ENCODE data around the gene OTOF. TPM values are rescaled to one million over a fixed set of nuclear protein-coding genes. Genes with fewer than 3 reads are reported as not detected.

The OTOF gene
- total RNA-seq, 2 donors from 2014 or later, result 0.26 TPM; not detected in 1

GRCh38 chr2:26449278-26450030 is 28.5 kb downstream of the OTOF start:
- Histone ChIP-seq H3K36me3 (replicated peaks in 1 of 2; ENCODE audit: insufficient read depth in 1 of 2, low read depth in 2 of 2) (no peaks in the 10 kb centered on the region), H3K9me3 (no peaks in the 10 kb centered on the region), H3K27me3 (no peaks in the 10 kb centered on the region), H3K4me1 (no peaks in the 10 kb centered on the region), H3K27ac (no peak overlapping the region), H3K4me3 (no peak overlapping the region)
- no peak for TF ChIP-seq POLR2A (IDR thresholded peaks at IDR 0.05)
- TF ChIP-seq CTCF (IDR thresholded peaks at IDR 0.05), result no peak
- DNase-seq (no peak), ATAC-seq (no peak)
- intact Hi-C loops (cut with DNase I), result no loop called here
- WGBS, 2 donors, result 92 to 93% methylated on average over 10 of the region's 10 CpGs

- intact Hi-C loops (cut with DNase I), result no loop called here
- no peak for DNase-seq
These were observed 29.3 kb downstream of the OTOF start for GRCh38 chr2:26448651-26449050.

GRCh38 chr2:26444236-26444635 is 33.7 kb downstream of the OTOF start:
- ATAC-seq, result no peak
- Histone ChIP-seq H3K4me3 (no peak overlapping the region), H3K4me1 (no peaks in the 10 kb centered on the region), H3K27me3 (no peaks in the 10 kb centered on the region), H3K36me3 (replicated peaks in 1 of 2; ENCODE audit: insufficient read depth in 1 of 2, low read depth in 2 of 2) (no peaks in the 10 kb centered on the region), H3K27ac (no peak overlapping the region), H3K9me3 (no peaks in the 10 kb centered on the region)
- no peak for DNase-seq
- 71 to 79% methylated on average over 7 of the region's 7 CpGs for WGBS, 2 donors
- intact Hi-C loops (cut with DNase I), result no loop called here
- TF ChIP-seq POLR2A (IDR thresholded peaks at IDR 0.05) (no peak), CTCF (IDR thresholded peaks at IDR 0.05) (no peak)

More at GRCh38 chr2:26448651-26449050, 29.3 kb downstream of the OTOF start:
- no peaks in the 10 kb centered on the region for H3K9me3 ChIP-seq
- H3K27ac ChIP-seq, result no peak overlapping the region
- H3K4me3 ChIP-seq, result no peak overlapping the region
- WGBS, 2 donors, result 79 to 94% methylated on average over 8 to 9 of the region's 9 CpGs
- H3K4me1 ChIP-seq, result no peaks in the 10 kb centered on the region
- TF ChIP-seq CTCF (IDR thresholded peaks at IDR 0.05) (no peak), POLR2A (IDR thresholded peaks at IDR 0.05) (no peak)
- no peaks in the 10 kb centered on the region for H3K27me3 ChIP-seq
- H3K36me3 ChIP-seq (replicated peaks in 1 of 2; ENCODE audit: insufficient read depth in 1 of 2, low read depth in 2 of 2), result no peaks in the 10 kb centered on the region
- no peak for ATAC-seq

- WGBS, 2 donors, result 66 to 76% methylated on average over 3 of the region's 3 CpGs
- Histone ChIP-seq H3K4me1 (no peaks in the 10 kb centered on the region), H3K27me3 (no peaks in the 10 kb centered on the region), H3K9me3 (no peaks in the 10 kb centered on the region), H3K4me3 (no peak overlapping the region), H3K27ac (no peak overlapping the region), H3K36me3 (replicated peaks in 1 of 2; ENCODE audit: insufficient read depth in 1 of 2, low read depth in 2 of 2) (no peaks in the 10 kb centered on the region)
- ATAC-seq (no peak), DNase-seq (no peak)
- TF ChIP-seq POLR2A (IDR thresholded peaks at IDR 0.05) (no peak), CTCF (IDR thresholded peaks at IDR 0.05) (no peak)
- intact Hi-C loops (cut with DNase I), result no loop called here
These were observed 35.2 kb downstream of the OTOF start for GRCh38 chr2:26442707-26443106.

- Histone ChIP-seq H3K4me3 (no peak overlapping the region), H3K27ac (no peak overlapping the region), H3K36me3 (replicated peaks in 1 of 2; ENCODE audit: insufficient read depth in 1 of 2, low read depth in 2 of 2) (no peaks in the 10 kb centered on the region), H3K9me3 (no peaks in the 10 kb centered on the region), H3K27me3 (no peaks in the 10 kb centered on the region), H3K4me1 (no peaks in the 10 kb centered on the region)
- intact Hi-C loops (cut with DNase I), result no loop called here
- no peak for TF ChIP-seq CTCF (IDR thresholded peaks at IDR 0.05)
- TF ChIP-seq POLR2A (IDR thresholded peaks at IDR 0.05), result no peak
- ATAC-seq (no peak), DNase-seq (no peak)
- WGBS, 2 donors, result 88 to 97% methylated on average over 2 of the region's 2 CpGs
These were observed 35.6 kb downstream of the OTOF start for GRCh38 chr2:26442301-26442700.

Measured in body of pancreas (tissue), 4 donors.